ENCODE results near the gene SMYD3. TPM values are rescaled to one million over a fixed set of nuclear protein-coding genes. Genes with fewer than 3 reads are reported as not detected.

Gene SMYD3
- total and polyA plus RNA-seq, 9 of the 15 experiments (the other 6 are each of a cell fraction or from before 2014, with no cell fraction given), result 128 to 440 (median 197) TPM

GRCh38 chr1:246151796-246152434, 355.2 kb downstream of the SMYD3 start (continued):
- TF ChIP-seq, protein P1, sequence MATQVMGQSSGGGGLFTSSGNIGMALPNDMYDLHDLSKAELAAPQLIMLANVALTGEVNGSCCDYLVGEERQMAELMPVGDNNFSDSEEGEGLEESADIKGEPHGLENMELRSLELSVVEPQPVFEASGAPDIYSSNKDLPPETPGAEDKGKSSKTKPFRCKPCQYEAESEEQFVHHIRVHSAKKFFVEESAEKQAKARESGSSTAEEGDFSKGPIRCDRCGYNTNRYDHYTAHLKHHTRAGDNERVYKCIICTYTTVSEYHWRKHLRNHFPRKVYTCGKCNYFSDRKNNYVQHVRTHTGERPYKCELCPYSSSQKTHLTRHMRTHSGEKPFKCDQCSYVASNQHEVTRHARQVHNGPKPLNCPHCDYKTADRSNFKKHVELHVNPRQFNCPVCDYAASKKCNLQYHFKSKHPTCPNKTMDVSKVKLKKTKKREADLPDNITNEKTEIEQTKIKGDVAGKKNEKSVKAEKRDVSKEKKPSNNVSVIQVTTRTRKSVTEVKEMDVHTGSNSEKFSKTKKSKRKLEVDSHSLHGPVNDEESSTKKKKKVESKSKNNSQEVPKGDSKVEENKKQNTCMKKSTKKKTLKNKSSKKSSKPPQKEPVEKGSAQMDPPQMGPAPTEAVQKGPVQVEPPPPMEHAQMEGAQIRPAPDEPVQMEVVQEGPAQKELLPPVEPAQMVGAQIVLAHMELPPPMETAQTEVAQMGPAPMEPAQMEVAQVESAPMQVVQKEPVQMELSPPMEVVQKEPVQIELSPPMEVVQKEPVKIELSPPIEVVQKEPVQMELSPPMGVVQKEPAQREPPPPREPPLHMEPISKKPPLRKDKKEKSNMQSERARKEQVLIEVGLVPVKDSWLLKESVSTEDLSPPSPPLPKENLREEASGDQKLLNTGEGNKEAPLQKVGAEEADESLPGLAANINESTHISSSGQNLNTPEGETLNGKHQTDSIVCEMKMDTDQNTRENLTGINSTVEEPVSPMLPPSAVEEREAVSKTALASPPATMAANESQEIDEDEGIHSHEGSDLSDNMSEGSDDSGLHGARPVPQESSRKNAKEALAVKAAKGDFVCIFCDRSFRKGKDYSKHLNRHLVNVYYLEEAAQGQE (IDR thresholded peaks at IDR 0.05; ENCODE audit: borderline replicate concordance), result no peak
- TF ChIP-seq, protein P1 (CRISPR knock-in tag; IDR thresholded peaks at IDR 0.05; ENCODE audit: low read depth), result no peak
- no peak for TF ChIP-seq ASH1L (IDR thresholded peaks at IDR 0.05; ENCODE audit: borderline replicate concordance, low read depth, partially characterized antibody)
- TF ChIP-seq, protein P2, sequence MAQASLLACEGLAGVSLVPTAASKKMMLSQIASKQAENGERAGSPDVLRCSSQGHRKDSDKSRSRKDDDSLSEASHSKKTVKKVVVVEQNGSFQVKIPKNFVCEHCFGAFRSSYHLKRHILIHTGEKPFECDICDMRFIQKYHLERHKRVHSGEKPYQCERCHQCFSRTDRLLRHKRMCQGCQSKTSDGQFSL (CRISPR knock-in tag; IDR thresholded peaks at IDR 0.05), result no peak
- TF ChIP-seq, protein P2 (tag; IDR thresholded peaks at IDR 0.05), result no peak
- TF ChIP-seq, protein P3, sequence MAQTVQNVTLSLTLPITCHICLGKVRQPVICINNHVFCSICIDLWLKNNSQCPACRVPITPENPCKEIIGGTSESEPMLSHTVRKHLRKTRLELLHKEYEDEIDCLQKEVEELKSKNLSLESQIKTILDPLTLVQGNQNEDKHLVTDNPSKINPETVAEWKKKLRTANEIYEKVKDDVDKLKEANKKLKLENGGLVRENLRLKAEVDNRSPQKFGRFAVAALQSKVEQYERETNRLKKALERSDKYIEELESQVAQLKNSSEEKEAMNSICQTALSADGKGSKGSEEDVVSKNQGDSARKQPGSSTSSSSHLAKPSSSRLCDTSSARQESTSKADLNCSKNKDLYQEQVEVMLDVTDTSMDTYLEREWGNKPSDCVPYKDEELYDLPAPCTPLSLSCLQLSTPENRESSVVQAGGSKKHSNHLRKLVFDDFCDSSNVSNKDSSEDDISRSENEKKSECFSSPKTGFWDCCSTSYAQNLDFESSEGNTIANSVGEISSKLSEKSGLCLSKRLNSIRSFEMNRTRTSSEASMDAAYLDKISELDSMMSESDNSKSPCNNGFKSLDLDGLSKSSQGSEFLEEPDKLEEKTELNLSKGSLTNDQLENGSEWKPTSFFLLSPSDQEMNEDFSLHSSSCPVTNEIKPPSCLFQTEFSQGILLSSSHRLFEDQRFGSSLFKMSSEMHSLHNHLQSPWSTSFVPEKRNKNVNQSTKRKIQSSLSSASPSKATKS (CRISPR knock-in tag; IDR thresholded peaks at IDR 0.05), result no peak
- no peak for TF ChIP-seq POLR3G (IDR thresholded peaks at IDR 0.05; ENCODE audit: extremely low read depth, insufficient read length, insufficient replicate concordance)
- TF ChIP-seq MAX (CRISPR knock-in tag; IDR thresholded peaks at IDR 0.05), result no peak
- no peak for TF ChIP-seq PURB (CRISPR knock-in tag; IDR thresholded peaks at IDR 0.05; ENCODE audit: low read depth)
- no peak for TF ChIP-seq ZNF146 (CRISPR knock-in tag; IDR thresholded peaks at IDR 0.05; ENCODE audit: unreplicated experiment)
- 0 out of 2 replicates have a peak, but pooled peaks have one; percentile 19 for TF ChIP-seq ZBTB2 (IDR thresholded peaks at IDR 0.05)

Data from K562 (cell line).